ENCODE measurements around the gene CLDN6. TPM values are rescaled to one million over a fixed set of nuclear protein-coding genes. Genes with fewer than 3 reads are reported as not detected.

CLDN6 gene
- total RNA-seq, 6 experiments from 2014 or later, result 2.9 TPM; not detected in 5

- intact Hi-C loops (cut with DNase I), result no loop called here
- H3K36me3 ChIP-seq, result peaks cover 0 to 10% (median 5%) of the 10 kb centered on the region in 4 donors
- no peak for TF ChIP-seq POLR2A (IDR thresholded peaks at IDR 0.05)
- no peak for TF ChIP-seq CTCF (IDR thresholded peaks at IDR 0.05)
- H3K4me1 ChIP-seq, result peaks cover 0 to 29% (median 6%) of the 10 kb centered on the region in 4 donors
- DNase-seq (no peak), ATAC-seq (no peak)
- peak overlapping the region in 1 of 3 donors; percentile 97 for H3K27ac ChIP-seq
- WGBS (ENCODE audit: insufficient coverage, low coverage, low lambda C conversion rate, missing lambda C conversion rate), result 85% methylated on average over 5 of the region's 8 CpGs
- no peaks in the 10 kb centered on the region for H3K9me3 ChIP-seq
- H3K4me3 ChIP-seq, result no peak overlapping the region
- no peaks in the 10 kb centered on the region for H3K27me3 ChIP-seq
Observed at GRCh38 chr16:3063625-3064386, 45.8 kb upstream of the CLDN6 start.

GRCh38 chr16:3062553-3062952 is 44.6 kb upstream of the CLDN6 start:
- H3K27ac ChIP-seq, result no peak overlapping the region

GRCh38 chr16:3060339-3061127 is 42.5 kb upstream of the CLDN6 start:
- WGBS (ENCODE audit: insufficient coverage, low coverage, low lambda C conversion rate, missing lambda C conversion rate), result 74% methylated on average over 14 of the region's 14 CpGs
- TF ChIP-seq POLR2A (IDR thresholded peaks at IDR 0.05) (no peak), CTCF (IDR thresholded peaks at IDR 0.05) (no peak)
- DNase-seq (peak in 2 of 3 donors; percentile 55 to 69), ATAC-seq (peak in 1 of 4 donors; percentile 44)
- Histone ChIP-seq H3K36me3 (no peaks in the 10 kb centered on the region), H3K9me3 (no peaks in the 10 kb centered on the region), H3K4me3 (no peak overlapping the region), H3K4me1 (peaks cover 0 to 24% (median 3%) of the 10 kb centered on the region in 4 donors), H3K27me3 (no peaks in the 10 kb centered on the region), H3K27ac (peak overlapping the region; percentile 87 to 94 (median 93))
- intact Hi-C loops (cut with DNase I), result no loop called here

More at GRCh38 chr16:3062553-3062952, 44.6 kb upstream of the CLDN6 start:
- peak in 1 of 3 donors; percentile 12 for DNase-seq
- intact Hi-C loops (cut with DNase I), result no loop called here
- Histone ChIP-seq H3K36me3 (peaks cover 0 to 3% (median 0%) of the 10 kb centered on the region in 4 donors), H3K9me3 (no peaks in the 10 kb centered on the region), H3K27me3 (no peaks in the 10 kb centered on the region), H3K4me3 (no peak overlapping the region), H3K4me1 (peaks cover 0 to 28% (median 6%) of the 10 kb centered on the region in 4 donors)
- no peak for ATAC-seq
- TF ChIP-seq CTCF (IDR thresholded peaks at IDR 0.05) (no peak), POLR2A (IDR thresholded peaks at IDR 0.05) (no peak)
- 84% methylated on average over 3 of the region's 6 CpGs for WGBS (ENCODE audit: insufficient coverage, low coverage, low lambda C conversion rate, missing lambda C conversion rate)

- ATAC-seq, result peak in 2 of 4 donors; percentile 1 to 11
- intact Hi-C loops (cut with DNase I), result no loop called here
- TF ChIP-seq CTCF (IDR thresholded peaks at IDR 0.05), result no peak
- TF ChIP-seq POLR2A (IDR thresholded peaks at IDR 0.05), result no peak
- 29% methylated on average over 7 of the region's 9 CpGs for WGBS (ENCODE audit: insufficient coverage, low coverage, low lambda C conversion rate, missing lambda C conversion rate)
- no peaks in the 10 kb centered on the region for H3K36me3 ChIP-seq
- no peaks in the 10 kb centered on the region for H3K27me3 ChIP-seq
- H3K4me1 ChIP-seq, result peaks cover 0 to 20% (median 3%) of the 10 kb centered on the region in 4 donors
- no peak for DNase-seq
- H3K9me3 ChIP-seq, result no peaks in the 10 kb centered on the region
- H3K4me3 ChIP-seq, result peak overlapping the region; percentile 93 to 96 (median 94)
- H3K27ac ChIP-seq, result peak overlapping the region; percentile 87 to 94 (median 93)
Observed at GRCh38 chr16:3059723-3060242, 41.8 kb upstream of the CLDN6 start.

Data from right lobe of liver (tissue), 6 donors.